ENCODE data around the gene TSPAN9.

TSPAN9 gene

DNA sequence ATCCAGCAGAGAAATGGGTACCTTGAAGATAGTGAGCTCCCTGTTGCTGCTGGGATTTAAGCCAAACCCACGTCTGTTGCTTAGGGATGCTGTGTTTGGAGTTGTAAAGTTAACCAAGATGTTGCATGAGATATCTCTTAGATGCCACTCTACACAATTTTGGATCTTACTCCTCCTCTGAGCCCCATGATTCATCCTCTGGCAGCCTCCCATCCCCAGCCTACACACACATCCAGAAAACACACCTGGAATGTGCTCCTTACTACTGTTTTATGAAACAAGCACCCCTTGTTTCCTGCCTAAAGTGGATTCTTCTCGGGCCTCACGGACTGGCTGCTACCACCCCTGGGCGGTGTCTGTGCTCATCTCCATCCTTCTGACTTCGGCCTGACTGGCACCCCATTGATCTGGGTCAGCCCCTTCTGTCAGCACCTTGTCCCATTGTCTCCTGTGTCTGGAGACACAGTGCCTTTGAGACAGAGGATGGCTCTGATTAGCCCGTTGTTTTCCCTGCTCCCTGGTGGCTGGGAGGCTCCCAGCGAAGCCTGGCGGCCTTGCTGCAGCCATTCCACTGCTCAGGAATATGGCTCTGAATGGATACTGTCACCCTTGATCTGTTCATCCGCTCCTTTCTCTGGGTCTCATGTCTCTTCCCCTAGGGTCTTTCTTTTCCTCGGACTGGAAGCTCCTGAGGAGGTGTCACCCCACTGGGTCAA is 24.3 kb downstream of the TSPAN9 start:
- DNase-seq: no peak

DNA sequence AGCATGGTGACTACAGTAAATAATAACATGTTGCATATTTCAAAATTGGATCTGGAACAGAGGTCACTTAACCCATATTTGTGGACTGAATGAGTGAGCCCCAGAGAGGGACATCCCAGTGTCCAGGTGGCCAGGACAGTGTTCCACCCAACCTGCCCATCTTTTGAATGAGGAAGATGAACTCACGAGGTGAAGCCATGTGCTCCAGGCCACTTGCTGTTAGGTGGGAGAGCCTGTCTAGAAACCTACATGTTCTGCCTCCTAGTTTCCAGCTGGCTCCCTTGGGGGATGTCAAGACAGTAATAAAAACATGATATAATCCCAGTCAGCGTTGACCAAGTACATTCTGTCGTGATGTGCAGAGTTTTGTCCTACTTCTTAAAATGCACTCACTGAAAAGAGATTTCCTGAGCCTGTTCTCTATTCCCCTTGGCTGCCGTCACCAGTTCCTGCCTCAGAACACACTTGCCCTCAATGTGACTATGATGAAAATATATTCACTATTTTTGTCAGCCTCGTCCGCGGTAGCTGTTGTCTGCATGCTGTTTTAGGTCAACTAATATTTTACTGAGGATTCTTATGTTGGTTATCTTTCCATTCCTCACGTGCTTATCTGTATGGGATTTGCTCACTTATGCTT is 25.7 kb downstream of the TSPAN9 start:
- no peak for DNase-seq

DNA sequence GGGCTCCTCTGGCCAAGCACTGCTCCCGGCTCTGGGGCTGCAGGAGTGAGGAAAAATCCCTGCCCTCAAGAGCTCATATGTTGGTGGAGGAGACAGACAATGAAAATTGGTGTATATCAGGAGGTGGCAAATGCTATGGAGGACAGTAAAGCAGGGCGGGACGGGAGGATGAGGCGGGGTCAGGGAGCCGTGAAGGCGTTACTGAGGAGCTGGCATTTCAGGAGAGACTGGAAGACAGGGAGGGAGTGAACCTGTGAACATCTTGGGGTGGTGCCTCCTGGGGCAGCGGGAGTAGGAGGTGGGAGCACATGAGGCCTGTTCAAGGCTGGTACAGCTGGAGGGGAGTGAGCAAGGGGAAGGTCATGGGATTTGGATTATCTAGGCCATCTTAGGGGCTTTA is 26.6 kb downstream of the TSPAN9 start:
- no peak for DNase-seq

DNA sequence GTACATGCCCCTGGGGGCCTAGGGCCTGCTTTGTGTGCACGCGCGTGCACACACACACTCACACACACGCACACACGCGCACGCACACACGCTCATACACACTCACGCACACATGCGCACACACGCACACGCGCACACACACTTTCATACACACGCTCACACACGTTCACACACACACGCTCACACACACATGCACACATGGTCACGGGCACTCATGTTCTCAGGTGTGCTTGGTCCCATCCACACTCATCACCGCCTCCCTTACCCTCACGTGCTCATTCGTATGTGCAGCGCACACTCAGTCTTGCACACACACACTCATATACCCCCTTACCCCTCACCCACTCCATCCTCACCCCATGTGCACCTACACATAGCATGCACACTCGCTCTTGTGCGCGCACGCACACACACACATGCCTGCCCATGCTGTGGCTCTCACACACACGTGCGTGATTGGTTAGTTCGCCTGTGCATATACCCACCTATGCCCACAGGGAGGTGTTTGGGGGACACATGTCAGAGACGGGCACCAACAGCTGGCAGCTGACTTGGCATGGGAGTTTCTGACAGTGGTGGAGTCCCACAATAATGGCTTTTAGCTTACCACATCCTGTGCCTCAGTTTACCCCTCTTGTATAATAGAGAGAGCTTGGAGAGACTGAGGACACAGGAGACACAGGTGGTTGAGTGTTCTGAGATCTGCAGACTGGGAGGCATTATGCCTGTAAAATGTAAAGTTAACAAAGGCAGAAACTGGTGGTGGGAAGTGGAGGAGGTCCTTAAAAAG is 28.7 kb downstream of the TSPAN9 start:
- DNase-seq: no peak

- DNase-seq: no peak
These were observed 29.4 kb downstream of the TSPAN9 start for GRCh38 chr12:3106579-3106978.

DNA sequence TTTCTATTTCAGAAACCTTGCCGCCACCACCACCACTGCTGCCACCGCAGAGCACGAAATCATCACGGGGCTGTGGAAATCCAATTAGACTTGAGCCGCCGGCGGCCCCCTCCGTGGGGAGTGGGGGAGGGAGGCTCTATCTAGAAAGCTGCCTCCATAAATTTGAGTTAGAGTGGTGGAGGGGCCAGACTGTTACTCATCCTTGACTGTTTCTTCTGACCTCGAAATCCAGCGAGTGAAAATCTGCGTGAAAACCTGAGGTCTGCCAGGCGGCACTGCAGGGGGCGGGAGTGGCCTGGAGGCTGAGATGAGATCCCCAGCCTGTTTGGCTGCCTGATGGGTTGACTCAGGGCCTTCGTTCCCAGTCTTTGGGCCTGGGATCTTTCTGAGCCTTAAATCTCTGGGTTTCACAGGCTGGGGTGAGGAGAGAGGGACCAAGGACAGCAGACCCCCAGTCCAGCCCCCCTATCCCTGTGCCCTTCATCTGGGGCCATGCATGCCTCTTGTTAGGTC is 29.9 kb downstream of the TSPAN9 start:
- DNase-seq: no peak

DNA sequence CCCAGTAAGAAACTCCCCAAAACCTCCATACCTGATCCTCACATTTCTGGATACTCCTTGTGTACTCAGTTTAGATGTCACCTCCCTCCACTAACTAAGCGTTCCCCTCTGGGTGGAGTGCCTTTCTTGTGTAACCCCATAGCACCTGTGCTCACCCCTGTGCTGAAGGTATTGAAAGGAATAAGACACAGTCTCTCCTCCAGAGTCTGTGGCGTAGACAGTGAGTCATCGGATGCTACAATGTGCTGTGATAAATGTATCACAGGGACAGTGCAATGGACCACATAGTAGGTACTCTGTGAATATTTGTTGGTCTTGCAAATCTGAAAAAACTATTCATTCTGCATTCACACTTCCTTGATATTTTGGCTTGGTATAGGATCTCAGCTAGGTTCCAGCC is 30.8 kb downstream of the TSPAN9 start:
- DNase-seq: no peak

GRCh38 chr12:3110578-3110977 is 33.4 kb downstream of the TSPAN9 start:
- DNase-seq: no peak

- DNase-seq: no peak
These were observed 36.6 kb downstream of the TSPAN9 start for GRCh38 chr12:3113671-3114325.

GRCh38 chr12:3114671-3115070 is 37.5 kb downstream of the TSPAN9 start:
- DNase-seq: no peak

DNA sequence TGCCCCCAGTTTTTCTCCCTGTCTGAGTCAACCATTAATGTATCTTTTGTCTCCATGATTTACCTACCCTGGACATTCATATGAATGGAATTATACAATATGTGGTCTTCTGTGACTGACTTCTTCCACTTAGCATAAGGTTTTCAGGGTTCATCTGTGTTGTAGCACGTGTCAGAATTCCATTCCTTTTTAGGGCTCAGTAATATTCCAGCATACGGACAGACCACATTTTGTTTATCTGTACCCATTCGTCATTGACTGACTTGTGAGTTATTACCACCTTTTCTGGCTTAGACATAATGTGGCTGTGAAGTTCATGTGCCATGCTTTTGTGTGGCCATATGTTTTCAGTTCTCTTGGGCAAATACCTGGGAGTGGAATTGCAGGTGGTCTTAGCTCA is 37.9 kb downstream of the TSPAN9 start:
- DNase-seq: no peak

- no peak for DNase-seq
These were observed 39.1 kb downstream of the TSPAN9 start for GRCh38 chr12:3116106-3116844.

DNA sequence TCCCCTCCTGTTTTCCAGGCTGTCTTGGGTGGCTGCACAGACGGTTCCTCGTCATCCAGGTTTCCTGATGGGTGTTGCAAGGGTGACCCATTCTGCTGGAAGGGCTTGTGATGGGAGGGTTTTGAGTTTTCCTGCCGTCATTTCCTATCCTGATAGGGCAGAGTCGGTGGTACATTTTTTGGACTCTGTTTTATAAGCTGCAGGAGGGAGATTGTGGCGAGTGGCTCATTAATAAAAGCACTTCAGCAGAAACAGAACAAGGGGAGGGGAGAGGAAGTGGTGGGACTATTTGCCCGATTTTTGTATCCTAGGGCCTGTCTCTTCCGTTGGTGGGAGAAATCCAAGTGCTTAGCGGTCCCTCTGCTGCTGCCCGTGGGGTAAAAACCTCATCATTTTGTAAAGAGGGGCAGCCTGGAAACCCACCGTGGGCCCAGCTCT is 40.0 kb downstream of the TSPAN9 start:
- DNase-seq: no peak

GRCh38 chr12:3117591-3118015 is 40.4 kb downstream of the TSPAN9 start:
- DNase-seq: no peak

- DNase-seq: no peak
These were observed 42.1 kb downstream of the TSPAN9 start for GRCh38 chr12:3119192-3119755.

DNA sequence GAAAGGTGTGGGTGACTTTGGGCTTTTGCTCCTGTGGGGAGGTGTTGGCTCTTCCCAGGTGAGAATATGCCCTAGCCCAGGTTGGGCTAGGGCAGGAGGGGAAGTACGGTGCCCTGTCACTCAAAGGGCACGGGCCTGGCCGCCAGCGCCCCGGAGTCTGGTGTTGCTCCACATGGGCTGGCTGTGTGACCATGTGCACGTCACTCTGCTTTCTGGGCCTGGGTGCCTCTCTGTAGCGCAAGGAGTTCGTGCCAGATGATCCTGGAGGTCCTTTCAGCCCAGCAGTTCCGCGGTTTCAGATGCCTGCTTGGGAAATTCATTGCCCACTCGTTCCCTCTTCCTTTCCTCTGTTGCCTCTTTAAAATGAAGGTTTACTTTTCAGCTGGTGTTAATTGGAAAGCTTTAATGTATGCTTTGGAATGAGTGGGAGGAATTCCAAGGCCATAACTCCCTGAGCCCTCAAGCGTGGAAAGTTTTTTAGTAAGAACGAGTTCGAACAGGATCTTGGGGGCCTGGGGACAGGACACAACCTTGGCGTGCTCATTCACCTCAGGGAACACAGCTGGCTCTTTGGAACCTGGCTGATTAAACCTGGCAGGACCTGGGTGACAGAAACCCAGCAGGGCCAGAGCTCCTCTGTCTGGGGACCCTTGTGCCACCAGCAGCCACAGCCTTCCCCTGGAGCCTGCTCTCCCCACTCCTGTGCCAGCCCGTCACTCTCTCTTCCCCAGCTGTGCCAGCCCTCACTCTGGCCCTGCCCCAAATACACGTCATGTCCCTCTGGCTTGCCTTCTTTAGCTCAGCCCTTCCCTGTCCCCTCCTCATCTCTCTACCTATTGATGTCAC is 42.8 kb downstream of the TSPAN9 start:
- no peak for DNase-seq

- no peak for DNase-seq
These were observed 43.5 kb downstream of the TSPAN9 start for GRCh38 chr12:3120701-3121100.

- no peak for DNase-seq
These were observed 45.9 kb downstream of the TSPAN9 start for GRCh38 chr12:3122841-3123678.

GRCh38 chr12:3123729-3124128 is 46.5 kb downstream of the TSPAN9 start:
- DNase-seq: no peak

DNA sequence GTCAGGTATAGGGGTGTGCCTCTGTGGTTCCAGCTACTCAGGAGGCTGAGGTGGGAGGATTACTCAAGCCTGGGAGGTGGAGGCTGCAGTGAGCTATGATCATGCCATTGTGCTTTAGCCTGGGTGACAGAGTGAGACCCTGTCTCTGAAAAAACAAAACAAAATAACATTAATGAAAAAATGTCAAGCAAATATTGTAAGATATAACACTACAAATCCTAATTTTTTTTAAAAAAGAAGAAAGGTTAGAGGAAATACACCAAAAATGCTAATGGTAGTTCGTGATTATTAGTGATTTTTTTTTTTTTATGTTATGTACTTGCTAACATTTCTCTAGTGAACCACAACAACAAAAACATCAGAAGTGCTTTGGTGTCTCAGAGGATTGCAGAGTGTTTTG is 47.7 kb downstream of the TSPAN9 start:
- no peak for DNase-seq

Measured in activated CD4-positive, alpha-beta T cell treated with anti-CD3 and anti-CD28 coated beads, Interleukin-10, Interleukin-2, amounts not matched to agents 100 ng/mL and 50 ng/mL, durations not matched to agents 16 hours and 8 hours (primary cell).